ENCODE results near the gene CRTAC1.

The CRTAC1 gene

GRCh38 chr10:98029149-98030092, 1.0 kb downstream of the CRTAC1 start:
- DNase-seq: no peak

DNA sequence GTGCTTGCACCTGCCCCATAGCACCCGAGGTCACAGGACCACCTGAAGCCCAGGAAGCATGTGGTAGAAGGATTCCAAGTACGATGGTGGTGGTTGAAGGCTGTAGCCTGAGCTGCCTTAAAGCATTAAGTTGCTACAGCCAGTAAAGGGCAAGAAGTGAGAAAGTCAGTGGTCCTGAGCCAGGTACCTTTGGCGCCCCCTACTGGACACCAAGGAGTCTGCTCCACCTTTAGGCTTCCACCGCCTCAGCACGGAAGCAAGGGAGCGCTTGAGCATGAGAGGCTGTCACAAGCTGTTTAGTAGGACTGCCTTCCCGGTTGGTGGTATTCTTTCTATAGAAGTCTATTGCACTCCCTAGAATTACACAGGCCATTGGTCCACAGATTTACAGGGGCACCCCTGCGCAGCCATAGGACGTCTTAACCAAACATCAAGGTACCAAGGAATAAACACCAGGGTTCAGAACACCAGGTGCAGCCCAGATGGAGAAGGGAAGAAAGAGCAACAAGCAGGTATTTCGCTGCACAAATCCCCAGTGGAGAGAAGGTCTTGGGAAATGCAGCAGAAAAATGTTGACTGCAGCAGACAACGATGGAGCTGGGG, 2.2 kb downstream of the CRTAC1 start:
- DNase-seq: peak; percentile 62

DNA sequence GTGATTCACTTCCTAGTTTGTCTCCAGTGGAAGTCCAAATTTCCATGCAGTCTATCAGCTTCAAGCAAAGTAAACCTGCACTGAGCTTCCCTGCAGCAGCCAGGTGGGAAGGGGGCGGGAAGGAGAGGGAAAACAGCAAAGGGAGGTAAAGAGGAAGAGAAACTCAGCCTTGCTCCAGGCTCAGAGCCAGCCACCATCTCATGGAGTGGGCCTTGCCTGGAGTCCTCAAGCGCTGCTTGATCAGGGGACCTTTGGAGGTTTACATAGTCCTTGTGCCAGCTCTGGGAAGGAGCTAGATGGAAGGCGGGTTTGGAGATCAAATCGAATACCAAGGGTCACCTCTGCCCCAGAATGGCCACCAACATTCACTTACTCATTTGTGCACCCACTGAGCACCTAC, 7.4 kb downstream of the CRTAC1 start:
- no peak for DNase-seq

DNA sequence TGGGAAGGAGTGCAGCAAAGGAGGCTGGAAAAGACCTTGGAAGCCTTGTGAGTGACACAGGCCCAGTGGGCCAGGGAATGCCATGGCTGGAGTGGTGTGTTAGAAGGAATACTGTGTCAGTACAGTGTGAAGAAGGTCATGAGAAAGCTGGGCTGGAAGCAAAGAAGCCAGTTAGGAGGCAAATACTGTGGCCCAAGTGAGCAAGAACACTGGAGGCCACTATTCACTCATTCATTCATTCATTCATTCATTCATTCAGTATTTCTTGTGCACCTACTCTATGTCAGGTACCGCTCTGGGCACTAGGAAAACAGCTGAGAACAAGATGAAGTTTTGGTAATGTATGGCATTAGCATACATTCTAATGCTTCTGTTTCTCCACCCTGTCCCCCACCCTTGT, 9.6 kb downstream of the CRTAC1 start:
- DNase-seq: no peak

GRCh38 chr10:98020254-98020653, 10.2 kb downstream of the CRTAC1 start:
- no peak for DNase-seq

GRCh38 chr10:98019784-98020183, 10.6 kb downstream of the CRTAC1 start:
- no peak for DNase-seq

DNA sequence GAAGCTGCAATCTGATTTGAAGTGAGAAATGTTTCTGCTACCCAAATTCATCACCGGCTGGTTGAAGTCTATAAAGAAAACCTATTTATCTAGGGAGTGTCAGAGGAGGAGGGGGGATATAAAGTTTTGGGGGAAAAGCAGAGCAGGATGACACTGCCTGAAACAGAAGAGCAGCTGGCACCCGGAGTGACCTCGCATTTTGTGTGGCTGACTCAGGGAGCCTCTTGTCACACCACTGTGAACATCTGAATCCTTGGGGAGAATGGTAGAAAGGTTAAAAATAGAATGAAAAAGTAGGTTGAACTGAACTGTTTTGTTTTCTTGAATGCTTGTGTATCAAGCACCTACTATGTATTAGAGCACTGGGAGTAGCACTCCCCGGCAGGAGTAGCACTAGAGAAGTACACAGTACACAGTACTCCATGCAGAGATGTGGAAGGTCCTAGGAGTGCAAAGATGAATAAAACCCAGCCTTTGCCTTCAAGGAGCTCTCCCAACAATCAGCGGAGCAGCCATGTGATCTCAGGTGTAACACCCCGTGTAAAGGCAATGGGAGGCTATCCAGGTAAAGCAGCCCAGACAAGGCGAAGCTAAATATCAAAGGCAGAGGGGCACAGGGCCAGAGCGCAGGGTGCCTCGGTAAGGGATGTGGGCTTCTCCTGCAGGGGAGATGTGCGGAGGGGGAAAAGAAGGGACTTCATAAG, 13.5 kb downstream of the CRTAC1 start:
- no peak for DNase-seq

DNA sequence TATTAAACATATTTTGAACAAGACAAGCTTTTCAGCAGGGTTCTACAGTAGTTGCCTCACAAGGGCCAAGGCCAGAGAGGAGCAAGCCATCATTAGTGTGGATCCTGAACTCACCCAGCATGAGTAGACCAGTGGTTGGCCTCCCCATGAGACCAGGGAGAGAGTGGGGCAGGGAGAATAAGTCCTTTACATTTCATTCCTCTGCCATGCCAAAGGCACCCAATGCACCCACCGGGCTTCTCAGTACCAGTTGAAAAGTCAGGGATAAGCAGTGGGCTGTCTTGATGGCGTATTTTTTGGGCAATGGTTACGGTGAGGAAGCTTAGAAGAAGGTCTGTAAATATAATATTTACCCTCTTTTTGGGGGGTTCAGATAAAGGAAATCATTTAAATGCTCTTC, 16.6 kb downstream of the CRTAC1 start:
- no peak for DNase-seq

- DNase-seq: no peak
Measured at GRCh38 chr10:98013122-98013521, 17.3 kb downstream of the CRTAC1 start.

DNA sequence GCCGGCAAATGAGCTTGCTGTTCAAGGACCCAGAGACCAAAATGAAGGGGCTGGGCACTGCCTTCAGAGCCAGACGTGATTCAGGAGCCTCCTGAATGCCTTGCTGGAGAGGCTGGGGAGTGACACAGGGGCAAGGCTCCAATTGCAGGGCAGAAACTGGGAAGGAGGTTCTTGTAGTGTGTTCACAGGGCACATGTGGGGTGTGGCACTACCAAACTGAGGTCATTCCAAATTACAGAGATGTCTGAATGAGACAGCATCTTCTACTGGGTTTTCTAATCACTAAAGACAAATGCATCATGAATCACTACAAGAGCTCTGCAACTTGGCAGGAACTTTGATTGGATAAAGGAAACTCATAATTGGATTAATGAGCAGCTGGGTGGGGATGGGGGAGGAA, 17.8 kb downstream of the CRTAC1 start:
- DNase-seq: no peak

DNA sequence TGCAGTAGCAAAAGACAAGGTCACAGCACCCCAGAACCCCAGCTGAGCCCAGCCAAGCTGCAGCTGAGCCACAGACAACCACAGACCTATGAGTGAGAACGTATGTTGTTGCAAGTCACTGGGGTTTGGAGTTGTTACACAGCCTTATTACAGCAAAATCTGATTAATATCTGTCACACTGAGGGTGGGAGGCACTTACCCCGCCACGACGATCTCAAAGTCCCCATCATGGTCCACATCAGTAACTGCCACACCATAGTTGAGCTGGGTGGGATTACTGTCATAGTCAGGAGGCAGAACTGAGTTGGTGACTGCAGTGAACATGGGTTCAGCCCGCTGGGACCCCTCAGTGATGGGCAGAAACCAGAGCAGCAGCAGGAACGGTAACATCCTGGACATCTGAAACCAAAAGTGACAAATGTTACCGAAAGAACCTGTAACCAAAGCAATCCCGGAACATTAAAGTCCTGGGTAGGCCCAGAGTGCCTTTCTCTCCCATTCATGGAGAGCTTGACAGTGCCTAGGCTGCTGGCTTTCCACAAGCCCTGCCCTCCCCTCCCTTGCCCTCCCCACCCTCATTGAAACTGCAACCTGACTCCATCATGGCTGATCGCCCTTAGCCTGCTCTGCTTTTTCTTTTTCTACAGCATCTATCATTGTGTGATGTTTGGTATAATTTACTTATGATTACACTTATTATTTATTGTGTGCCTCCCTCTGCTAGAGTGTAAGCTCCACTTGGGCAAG, 19.3 kb downstream of the CRTAC1 start:
- DNase-seq: no peak

DNA sequence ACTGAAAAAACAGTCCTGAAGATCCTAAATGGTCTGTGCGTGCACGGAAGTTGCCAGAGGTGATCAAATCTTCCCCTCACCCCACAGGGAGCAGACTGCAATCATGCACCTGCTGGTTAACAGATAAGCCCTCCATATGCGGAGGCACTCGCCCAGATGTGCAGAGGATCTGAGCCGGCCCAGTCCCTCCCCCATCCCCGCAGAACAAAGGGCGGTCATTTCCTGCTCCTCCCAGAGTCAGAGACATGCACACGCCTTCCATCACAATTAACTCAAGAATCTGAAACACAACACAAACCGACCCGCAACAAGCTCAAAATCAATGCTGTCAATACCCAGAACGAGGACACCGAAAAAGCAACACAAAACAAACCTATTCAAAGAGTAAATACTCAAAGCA, 24.2 kb downstream of the CRTAC1 start:
- DNase-seq: no peak

GRCh38 chr10:98001736-98002135, 28.7 kb downstream of the CRTAC1 start:
- DNase-seq: no peak

DNA sequence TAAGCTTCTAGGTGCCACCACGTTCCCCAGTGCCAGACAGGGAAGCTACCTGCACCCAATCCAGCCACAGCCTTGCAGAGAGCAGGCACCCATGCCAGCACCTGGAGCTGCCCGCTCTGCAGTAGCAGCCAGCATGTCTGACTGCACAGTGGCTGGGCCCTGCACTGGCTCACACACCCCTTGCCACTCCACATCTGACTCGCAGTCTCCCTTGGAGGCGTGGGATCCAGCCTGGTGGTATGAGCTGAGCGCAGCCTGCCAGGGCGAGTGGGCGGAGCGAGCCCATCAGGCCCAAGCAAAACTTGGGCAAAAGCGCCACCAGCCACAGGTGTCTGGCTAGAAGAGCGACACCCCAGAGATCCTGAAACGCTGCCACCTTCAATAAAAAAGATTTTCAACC, 30.1 kb downstream of the CRTAC1 start:
- no peak for DNase-seq

DNA sequence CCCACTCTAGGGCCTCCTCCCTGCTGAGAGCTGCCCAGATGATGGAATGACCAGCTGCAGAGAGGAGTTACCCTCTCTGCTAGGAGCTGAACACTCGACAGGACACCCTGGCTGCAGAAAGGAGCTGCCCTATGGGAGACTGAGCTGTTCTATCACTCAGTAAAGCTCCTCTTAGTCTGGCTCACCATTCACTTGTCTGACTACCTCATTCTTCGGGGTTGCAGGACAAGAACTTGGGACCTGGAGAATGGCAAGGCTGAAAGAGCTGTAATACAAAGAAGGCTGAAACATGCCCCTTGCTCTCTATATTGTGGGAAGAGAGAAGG, 30.5 kb downstream of the CRTAC1 start:
- no peak for DNase-seq

DNA sequence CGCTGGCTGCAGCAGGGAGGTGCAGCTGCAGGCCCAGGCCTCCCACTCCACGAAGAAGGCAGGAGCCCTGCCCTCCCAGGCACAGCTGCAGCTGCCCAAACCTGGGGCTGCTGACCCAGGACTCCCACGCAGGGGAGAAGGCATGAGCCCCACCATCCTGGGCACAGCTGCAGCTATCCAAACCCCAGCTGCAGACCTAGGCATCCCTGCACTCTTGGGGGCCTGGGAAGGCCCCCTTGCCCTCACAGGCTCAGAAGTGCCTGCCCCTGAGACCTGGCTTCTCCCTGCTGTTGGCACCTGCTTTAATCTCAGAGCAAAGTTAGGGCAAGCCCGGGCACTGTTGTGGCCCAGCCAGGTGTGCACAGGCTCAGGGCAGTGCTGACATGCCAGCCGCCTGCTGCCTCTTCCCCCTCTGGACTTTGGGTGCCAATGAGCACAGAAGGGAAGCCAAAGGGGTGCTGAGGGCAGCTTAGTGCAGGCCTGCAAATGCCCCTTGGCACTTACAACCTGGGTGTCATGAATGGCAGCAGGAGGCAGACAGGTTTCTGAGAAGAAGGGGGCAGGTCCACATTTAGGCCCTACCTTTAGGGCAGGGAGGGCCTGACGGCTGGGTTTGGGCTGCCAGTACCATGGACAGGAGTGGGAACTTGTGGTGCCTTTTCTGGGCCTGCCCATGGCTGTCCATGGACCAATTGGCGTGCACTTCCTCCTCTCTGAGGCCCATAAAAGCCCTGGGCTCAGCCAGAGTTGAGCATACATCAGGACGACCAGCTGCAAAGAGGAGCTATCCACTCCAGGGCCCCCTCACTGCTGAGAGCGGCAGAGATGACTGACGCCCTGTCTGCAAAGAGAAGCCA, 31.1 kb downstream of the CRTAC1 start:
- no peak for DNase-seq

DNA sequence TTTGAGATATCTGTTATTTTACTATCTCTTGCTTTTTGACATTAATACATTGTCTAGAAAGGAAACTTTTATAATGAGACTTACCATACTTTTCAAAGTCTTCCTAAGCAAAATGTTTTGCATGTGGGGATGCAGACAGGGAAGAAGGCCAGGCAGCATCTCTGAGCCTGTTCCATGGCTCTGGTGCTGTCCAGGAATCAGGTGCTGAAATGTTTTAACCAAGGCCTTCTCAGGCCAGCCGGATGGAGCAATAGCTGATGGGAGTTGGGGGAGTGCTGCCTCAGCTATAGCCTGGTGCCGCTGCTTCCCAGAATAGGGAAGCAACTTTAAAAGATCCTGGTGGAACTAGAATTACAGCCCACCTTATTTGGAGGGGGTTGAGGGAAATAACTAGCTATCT, 38.5 kb downstream of the CRTAC1 start:
- DNase-seq: no peak

DNA sequence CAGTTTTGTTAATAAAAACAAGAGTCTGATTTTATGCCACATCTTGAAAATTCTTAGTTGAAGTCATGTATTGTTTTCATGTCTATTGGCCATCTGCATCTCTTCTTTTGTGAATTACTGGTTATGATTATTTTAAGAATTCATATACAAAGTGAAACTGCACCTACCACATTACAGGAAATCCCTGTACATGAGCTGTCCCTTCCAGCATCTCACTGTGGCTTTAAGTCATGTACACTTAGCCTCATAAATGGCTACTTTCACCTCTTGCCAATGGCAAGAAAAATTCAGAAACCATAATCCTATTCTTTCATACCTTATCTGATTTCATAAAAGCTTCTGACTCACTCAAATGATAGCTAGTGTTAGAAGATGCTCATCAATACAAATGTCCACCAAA, 48.6 kb downstream of the CRTAC1 start:
- DNase-seq: no peak

DNA sequence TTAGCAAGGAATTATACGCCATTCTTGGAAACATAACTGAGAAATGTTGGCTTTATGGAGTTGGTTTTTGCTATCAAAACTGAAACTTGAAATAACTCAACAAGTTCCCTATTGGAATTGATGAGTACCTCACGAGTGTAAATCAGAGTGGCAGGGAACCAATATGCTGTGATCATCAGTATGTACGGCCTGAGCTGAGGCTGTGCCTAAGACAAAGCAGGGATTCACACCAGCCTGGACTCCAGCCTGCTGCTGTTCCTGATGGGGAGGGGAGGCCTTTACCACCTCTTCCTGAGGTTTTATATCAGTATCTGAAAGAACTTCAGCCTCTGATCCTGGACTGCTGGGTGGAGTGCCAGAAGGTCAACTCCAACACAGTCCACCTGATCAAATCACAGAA, 52.7 kb downstream of the CRTAC1 start:
- no peak for DNase-seq

DNA sequence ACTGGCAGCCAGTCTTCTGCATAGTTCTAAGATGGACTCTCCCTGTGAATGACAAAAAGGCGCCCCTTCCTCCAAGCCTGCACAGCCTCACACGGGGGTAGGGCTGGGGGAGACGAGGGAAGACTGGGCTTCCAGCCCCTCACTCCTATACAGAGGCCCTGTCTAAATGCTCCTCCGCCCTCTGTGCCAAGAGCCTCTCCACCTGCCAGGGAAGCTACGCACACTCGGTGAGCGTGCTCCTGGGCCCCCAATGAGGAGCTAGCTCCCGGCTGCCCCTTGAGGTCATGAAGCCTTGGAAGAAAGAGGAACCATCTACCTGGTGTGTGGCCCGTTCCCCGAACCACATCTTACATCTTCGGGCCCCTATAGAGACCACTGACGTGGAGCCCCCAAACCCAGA, 54.8 kb downstream of the CRTAC1 start:
- DNase-seq: no peak

- no peak for DNase-seq
Measured at GRCh38 chr10:97974526-97975525, 55.6 kb downstream of the CRTAC1 start.

Measured in stimulated activated CD4-positive, alpha-beta T cell treated with anti-CD3 and anti-CD28 coated beads, Interleukin-4, amount 100 ng/mL, for 24 hours (primary cell).